Activated T-cell treated with anti-CD3 and anti-CD28 coated beads for 4 hours (primary cell): ENCODE measurements around the gene VOPP1.
A peak's percentile ranks its signal among the peaks of the same experiment; 100 is the strongest.

Source experiments
- DNase-seq: peaks from one replicate; pipeline ENCODE4 v3.0.0-alpha.2; 2020

Gene VOPP1

DNA sequence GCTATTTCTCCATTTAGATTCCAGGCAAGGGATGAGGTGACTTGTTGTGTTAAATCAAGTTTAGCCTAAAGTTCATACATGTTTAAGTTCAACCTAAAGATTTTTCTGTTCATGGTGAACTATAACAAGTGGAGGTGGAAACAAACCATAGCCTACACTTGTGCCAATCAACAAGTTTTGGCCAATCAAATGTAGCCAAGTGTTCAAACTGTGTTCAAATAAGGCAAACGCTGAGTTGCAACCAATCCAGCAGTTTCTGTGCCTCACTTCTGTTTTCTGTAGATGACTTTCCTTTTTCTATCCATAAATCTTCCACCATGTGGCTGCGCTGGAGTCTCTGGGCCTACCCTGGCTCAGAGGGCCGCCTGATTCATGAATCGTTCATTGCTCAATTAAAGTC lies 4.5 kb upstream of the VOPP1 start:
- DNase-seq: no peak

DNA sequence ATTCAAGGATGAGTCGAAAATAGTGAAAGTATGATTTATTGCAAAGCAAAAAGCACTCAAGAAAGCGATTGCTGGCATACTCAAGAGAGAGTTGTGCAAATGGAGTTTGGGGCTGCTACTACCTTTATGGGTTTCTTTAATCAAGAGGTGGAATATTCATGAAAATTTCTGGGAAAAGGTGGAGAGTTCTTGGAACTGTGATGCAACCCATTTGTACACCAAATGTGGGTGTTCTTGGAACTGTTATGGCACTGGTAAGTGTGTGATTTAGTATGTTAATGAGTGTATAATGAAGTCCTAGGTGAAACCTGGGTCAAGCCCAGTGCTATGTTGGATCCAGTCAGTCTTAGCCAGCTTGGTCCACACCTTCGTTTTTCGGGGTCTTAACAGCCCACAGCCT lies 3.4 kb upstream of the VOPP1 start:
- no peak for DNase-seq

DNA sequence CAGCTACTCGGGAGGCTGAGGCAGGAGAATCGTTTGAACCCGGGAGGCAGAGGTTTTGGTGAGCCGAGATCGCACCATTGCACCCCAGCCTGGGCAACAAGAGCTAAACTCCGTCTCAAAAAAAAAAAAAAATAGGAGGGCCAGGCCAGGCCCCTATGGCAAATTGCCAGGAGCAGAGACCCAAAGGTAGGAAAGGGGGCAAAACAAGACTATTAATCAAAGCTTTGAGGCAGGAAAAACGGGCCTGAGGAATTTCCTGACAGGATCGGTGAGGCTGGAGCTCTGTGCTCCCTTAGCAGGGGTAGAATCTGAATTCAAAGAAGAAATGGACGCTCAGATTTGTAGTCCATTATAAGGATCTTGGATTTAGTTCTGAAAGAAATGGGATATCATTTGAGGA lies 2.8 kb upstream of the VOPP1 start:
- no peak for DNase-seq

DNA sequence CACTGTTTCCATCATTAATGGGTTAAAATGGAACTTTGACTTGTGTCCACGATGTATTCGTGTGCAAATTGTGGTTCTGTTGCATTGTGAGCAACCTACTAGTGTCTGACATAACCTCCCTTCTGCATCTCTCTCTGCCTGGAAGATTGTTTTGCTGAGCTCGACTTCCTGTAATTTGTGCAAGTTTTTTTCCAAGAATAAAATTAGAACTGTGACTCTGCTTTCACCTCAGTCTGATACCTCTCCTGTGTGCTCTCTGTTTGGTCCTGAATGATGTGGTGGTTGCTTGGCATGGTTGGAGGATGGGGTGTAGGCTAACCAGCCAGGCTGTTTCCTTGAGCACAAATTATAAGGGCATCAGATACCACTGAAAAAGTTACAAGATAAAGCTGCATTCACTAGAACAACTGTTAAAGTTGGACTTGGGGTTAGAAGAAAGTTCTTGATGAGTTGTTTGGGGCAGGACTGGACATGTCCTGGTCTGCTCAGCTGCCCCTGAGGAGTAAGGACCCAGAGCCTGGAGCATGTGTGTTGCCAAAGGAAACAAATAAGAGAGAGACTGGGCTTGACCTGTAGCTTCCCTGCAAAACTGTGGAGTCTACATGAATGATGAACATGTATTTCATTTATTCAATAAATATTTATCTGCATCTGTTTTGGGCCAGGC lies 1.9 kb upstream of the VOPP1 start:
- DNase-seq: no peak

DNA sequence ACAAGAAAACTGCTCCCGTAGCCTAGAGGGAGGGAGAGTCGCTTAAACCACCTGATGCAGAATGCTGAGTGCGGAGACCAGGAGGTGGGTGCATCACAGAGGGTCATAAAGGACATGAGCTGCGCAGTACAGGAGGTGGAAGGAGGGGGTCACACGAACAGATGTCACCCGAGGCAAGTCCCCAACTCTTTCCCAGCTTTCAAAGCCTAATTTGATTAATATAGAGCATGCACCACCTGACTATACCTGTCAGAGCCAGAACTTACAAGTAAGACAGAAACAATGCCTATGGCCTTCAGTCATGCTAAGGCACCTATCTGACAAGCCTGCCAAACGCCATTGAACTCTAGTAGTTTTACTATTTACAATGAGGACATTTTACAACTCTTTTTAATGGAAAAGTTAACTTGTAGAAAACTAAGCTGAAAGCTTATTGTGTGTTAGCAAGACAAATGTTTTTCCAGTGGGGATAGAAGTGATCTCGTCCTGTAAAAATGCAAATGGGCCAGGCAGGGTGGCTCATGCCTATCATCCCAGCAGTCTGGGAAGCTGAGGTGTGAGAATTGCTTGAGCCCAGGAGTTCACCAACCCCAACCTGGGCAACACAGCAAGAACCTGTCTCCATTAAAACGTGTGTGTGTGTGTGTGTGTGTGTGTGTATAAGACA lies 1.1 kb upstream of the VOPP1 start:
- DNase-seq: no peak

DNA sequence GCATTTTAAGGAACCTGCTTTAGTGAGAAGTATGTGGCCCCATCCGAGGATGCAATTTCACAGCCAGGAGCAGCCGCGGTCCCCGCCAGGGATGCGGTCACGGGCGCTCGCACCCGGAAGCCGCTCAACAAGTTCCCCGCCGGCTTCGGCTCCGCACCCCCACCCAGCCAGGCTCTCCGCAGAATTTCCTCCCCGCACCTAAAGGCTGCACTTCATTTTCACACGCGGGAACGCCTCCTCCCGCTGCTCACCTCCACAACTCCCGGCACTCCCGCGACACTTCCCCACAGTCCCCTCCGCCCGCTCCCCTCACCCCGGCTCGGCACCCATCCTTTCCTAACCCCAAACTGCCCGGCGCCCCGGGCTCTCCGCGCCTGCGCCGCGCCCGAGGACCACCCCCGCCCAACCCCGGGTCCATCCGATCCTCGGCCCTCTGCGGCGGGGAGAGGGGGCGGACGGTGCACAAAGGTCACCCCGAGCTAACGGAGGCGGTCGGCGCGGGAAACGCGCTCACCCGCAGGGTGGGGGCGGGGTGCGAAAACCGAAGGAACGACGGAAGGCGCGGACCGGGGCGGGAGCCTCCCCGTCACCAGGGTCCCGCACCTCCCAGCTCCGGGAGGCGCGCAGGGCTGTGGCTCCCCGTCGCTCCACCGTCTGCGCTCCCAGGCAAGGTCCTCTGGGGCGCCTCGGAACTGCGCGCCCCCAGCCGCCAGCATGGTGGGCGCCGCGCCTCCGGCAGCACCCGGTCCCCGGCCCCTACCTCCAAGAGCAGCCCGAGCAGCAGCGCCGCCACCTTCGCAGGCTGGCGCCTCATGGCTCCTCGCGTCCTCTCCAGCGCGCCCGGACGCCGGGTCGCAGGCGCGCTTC lies 558 bp downstream of the VOPP1 start:
- DNase-seq: peak; percentile 37

DNA sequence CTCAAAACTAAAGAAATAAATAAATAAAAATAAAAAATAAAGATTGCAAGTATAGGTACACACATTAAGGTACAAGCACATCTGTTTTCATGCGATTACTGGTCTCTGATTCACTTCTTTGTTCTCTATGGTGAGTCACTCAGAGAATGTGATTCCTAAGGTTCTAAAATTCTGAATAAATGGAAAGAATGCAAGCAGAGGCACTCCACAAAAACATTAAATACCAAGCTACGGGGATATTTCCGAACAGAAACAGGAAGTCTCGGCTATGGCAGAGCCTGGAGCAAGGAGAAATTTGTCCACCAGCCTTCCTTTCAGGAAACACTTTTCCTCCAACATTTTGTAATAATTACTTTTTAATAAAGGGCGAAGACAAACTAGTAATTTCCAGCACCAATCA lies 1.4 kb downstream of the VOPP1 start:
- DNase-seq: no peak

DNA sequence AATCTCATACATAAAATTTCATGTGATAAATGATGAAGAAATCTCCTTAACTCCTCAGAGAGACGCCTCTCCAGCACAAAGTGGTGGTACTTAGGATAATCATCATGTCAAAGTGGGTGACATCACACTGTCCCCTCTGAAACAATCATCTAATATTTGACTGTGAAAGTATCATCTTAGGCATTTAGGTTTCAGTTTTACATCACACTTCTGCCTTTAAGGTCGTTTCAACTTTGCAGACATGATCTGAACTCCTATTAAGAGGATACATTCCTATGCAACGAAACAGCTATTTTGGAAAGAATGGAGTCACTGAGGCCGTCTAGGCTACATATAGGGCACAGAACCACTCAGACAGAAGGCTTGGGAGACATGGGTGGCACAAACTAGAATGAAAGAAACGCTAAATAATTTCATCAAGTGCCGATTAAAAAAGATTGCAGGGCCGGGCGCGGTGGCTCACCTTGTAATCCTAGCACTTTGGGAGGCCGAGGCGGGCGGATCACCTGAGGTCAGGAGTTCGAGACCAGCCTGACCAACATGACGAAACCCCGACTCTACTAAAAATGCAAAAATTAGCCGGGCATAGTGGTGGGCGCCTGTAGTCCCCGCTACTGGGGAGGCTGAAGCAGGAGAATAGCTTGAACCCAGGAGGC lies 2.0 kb downstream of the VOPP1 start:
- no peak for DNase-seq

DNA sequence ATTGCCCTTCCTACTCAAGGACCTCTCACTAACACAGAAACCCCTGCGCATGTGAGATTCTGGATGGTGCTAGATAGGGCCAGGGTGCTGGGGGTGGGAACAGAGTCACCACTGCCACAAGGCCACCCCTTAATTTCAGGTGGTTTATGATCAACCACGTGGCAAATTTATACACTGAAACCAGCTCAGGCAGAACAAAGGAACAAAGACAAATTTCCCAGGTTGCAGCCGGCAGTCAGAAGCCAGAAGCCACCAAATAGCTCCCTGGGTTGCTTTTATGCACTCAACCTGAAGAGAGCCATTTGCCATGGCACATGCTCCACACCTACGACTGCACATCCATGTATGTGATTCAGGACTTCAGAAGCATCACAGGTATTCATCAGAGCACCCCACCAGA lies 2.5 kb downstream of the VOPP1 start:
- peak; percentile 20 for DNase-seq

DNA sequence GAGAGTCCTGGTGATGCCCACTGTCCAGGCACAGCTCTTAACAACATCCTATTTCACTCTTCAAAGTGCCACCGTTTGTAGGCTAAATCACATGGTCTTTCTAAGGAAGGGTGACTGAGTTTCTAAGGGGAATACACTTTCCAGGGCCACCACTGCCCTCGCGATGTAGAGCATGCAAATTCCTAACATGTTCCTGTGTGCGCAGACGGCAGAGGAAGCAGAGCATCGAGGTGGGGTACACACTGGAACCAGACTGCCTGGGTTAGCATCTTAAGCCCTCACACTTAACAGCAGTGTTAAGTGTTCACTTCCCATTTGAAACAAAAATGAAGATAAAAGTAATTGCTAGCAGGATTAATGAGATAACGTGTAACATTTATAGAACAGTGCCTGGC lies 3.0 kb downstream of the VOPP1 start:
- no peak for DNase-seq

DNA sequence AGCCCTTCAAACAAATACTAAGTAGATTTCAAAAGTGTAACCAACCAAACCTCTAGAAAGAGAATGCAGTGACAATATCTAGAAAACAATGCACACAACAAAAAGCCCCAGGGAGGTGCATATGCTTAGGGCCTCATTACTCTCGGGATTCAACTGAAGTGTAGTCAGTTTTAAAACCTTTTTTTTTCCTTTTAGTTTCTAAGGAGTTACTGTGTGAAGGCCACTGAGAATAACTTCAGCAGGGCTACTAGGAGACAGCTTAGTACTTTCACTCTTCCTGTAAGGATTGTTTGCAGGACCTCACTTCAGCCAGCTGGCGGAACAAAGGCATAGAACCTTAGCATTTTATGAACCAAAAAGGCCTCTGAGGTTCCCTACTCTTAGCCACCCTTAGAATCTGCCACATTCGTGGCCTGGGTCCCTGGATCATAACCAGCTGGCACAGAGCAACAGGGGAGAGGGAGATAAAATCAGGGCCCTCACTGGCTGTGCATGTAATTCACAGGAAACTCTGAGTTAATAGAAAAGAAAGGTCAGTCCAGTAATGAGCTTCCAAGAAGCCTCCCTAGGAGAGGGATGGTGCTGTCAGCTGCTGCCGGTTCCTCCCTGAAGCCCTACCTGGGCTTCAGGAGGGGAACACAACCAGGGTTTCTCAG lies 3.6 kb downstream of the VOPP1 start:
- no peak for DNase-seq

DNA sequence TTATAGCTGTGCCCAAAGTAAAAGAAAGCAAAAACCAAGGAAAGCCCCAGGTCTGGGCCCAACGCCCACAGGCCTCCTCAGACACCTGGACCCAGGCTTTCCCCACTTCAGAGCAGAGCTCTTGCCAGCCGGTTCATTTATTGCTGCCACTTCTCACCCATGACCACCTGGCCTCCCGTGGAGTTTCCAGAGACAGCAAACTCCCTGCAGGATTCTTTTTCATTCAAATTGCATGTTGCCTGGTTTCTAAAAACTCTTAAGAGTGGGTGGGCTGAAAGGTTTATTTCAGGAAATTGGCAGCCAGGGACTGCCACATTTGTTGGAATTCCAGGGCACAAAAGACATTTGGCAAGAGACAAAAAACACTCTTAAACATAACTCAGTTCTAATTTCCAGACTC lies 4.7 kb downstream of the VOPP1 start:
- no peak for DNase-seq

DNA sequence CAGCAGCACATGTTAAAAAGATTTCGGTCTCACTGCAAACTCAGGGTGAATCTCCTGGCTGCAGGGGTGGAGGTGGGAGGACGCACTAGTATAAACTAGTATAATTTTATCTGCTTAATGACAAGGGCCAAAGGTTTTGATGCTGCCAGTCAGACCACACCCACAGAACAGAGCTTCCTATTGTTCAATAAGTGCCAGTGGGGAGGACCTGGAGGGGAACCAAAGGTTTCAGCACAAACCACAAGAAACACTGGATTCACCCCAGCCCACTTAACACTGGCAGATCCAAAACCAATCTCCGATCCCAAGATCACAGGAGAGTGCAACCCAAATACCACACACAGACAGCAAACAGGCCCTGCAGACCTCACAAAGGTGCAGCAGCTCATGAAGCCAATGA lies 6.6 kb downstream of the VOPP1 start:
- no peak for DNase-seq

DNA sequence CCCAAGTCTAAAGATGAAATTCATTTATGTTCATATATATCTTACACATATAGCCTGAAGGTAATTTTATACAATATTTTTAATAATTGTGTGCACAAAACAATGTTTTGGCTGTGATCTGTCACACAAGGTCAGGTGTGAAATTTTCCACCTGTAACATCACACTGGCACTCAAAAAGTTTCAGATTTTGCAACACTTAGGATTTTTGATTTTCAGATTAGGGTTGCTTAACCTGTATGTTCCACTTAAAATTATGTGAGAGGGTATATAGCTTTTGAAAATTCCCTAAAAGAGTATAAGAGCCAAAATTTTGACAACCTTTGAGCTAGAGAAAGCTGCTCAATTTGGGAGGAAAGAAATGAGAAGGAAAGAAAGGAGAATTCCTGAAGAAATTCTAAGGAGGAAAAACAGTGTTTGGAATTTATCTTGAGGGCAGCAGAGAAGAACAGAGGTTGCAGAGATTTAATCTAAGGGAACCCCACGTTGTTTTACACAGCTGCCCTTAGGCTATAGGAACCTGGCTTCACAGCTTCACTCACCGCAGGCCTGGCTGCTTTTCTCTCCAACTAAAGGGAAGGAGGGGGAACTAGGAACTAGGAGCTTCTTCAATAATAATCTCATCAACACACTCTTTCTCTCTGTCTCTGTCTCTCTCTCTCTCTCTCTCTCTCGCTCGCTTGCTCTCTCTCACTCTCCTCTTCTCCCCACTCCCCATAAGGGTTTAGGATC lies 8.5 kb downstream of the VOPP1 start:
- DNase-seq: no peak

DNA sequence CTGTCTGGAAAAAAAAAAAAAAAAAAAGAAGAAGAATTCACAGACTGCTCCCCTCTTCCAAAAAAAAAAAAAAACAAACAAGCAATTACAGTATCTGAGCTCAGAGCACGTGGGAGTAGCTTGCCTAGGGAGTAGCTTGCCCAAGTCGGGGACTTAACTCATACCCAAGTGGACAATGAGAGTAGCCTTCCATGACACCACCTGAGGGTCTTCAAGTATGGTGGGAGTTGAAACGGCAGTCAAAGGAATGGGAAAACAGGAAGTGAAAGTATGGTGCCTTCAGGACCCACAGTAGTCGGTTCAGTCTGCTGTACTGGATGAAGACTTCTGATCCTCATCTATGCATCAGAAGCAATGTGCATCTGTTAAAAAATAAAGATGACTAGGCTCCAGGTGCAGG lies 10.6 kb downstream of the VOPP1 start:
- DNase-seq: no peak

DNA sequence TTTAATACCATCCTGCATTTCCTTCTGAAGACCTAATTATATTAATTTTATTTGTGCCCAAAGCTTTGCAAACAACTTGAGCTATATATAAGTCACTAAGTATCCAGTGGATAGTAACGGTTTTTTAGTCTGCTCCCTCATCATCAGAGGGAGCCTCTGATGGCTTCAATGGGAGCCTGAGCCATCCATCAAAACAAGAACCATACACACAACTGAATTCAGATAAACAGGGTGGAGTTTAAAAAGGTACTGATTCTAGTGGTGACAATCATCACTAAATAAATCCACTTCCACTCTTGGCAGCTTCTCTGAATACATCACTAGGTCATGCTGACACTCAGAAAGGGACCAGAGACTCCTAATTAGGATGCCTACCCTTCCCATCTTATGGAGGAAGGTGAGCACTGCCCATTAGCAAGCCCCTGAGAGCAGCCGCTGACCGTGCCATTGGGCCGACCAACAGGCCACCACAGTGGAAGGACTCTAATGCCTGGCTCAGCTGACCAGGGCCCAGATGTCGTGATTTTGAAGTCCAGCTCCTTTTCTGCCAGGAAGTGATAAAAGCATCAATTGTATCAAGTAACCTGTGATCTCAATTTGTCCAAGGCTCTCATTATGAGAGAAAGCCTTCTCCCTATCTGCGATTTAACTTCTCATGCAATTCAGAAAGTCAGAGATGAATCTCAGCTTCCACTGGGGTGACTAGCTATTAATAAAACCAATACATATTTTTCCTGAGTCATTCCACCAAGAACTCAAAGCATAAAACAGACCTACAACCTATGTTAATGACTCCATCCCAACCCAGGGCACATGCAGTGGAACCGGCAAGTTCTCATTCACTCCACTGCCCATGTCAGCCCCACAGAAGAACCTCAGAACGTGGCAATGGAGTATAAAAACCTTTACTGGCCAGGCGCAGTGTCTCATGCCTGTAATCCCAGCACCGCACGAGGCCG lies 13.1 kb downstream of the VOPP1 start:
- no peak for DNase-seq

DNA sequence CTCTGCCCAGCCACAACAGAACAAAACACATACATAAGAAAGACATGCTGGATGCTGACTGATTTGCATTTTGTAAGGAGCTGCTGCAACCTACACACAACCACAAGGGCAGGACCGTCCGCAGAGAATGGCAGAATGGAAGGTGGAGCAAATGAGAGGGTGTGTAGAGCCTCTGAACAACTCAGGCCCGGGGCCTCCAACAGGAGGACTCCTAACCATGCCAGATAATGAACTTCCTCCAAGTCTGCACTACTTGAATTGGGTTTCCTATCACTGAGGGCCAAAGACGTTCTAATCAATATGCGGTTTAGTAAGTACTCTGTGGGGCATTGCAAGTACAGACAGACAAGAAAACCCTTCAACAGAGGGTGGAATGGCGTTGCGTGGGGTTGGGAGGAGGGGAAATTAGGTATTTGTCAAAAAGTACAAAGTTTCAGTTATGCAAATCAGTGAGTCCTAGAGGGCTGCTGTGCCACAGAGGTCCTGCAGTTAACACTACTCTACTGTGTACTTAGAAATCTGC lies 14.6 kb downstream of the VOPP1 start:
- DNase-seq: no peak

DNA sequence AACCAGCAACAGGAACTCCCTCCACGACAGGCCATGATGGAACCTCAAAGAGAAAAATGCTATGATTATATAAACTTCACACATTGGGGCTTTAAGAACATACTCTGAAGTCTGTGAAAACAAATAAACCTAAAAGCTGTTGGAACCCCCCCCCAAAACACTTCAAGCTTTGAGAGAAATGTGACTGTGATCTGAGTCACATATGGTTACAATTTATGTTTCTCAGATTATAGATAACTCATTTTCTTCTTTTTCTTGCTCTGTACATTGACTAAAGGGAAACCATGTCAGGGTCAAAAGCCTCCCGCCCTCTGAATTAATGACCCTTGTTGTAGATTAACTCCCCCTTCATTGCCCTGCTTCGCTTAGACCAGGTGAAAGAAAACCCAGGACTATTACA lies 15.8 kb downstream of the VOPP1 start:
- DNase-seq: no peak

DNA sequence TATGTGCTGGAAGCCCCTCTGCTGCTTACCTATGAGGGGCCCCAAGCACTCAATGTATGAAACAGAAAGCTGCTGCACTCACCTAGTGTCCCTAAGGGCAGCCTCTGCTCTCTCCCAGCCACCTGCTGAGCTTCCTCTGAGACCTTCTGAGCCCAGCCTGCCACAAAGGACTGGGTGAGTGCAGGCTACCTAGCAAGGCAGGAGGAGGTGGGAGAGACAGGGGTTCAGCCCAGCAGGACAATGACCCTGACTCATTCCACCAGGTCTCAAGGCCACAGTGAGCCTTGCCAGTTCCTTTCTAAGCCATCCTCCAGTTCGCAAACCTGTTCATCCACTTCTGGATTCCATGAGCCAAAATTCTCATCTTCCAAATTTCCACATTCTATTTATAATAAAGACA lies 16.3 kb downstream of the VOPP1 start:
- DNase-seq: no peak

DNA sequence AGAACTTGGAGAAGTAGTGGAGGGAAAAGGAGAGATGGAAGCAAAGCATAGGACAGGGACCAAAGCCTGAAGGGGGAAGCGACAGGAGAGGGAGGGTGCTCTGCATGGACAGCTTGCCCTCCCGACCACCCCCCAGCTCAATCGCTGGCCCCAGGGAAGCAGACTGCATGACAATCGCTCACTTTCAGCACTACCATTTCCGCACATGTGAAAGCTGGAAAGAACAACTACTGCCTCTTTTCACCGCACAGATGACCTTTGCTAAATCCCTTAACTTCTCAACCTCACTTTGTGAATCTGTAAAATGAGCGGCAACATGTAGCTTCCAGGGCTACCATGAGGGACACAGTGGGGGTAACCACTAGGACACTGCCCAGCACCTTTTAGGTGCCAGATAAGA lies 17.1 kb downstream of the VOPP1 start:
- no peak for DNase-seq

DNA sequence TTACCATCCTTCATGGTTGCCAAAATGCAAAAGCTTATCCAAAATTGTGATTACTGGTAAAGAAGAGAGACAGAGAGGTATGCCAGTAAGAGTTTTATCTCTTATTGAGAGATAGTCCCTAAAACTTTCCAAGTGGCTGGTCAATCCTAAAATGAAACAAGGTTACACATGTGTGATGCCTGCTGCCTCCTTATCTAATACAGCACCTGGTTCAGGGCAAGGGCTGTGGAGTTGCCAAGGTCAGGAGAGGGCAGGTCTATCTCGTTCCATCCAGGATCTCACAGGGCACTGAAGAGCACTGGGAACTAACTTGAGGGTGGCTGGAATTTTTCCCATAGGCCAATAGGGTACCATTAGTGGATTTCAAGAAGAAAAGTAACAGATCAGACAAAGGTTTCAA lies 18.3 kb downstream of the VOPP1 start:
- no peak for DNase-seq
